NCI-H510A treated with DMSO at 0.1 percent for 48 hours (cell line): ENCODE results near the gene PXDC1.
"Not testable (repeated sequence)": the region's sequence is repeated elsewhere in the genome, so short reads cannot be mapped to it uniquely, and the experiment has no call there.

Experiments
- DNase-seq: peaks from one replicate; lab custom pipeline; 2025; lab: John Stamatoyannopoulos, UW

Gene PXDC1

DNA sequence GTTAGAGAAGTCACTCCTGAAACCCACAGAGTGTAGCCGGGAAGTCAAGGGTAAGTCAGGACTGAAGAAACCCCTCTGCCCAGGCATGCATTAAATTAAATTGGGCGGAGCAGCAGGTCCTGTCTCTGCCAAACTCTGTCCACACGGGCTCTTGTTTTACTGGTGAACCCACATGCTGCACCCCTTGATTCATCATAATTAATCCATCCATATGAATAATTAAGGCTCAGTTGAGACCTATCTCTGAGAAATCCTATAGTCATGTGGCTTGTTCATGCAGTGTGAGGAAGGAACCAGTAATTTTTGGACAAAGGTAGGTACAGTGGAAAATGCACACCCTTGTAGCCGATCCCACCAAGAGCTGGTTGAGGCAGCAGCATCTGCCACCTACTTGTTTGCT, 43.0 kb downstream of the PXDC1 start:
- DNase-seq, result no peak

DNA sequence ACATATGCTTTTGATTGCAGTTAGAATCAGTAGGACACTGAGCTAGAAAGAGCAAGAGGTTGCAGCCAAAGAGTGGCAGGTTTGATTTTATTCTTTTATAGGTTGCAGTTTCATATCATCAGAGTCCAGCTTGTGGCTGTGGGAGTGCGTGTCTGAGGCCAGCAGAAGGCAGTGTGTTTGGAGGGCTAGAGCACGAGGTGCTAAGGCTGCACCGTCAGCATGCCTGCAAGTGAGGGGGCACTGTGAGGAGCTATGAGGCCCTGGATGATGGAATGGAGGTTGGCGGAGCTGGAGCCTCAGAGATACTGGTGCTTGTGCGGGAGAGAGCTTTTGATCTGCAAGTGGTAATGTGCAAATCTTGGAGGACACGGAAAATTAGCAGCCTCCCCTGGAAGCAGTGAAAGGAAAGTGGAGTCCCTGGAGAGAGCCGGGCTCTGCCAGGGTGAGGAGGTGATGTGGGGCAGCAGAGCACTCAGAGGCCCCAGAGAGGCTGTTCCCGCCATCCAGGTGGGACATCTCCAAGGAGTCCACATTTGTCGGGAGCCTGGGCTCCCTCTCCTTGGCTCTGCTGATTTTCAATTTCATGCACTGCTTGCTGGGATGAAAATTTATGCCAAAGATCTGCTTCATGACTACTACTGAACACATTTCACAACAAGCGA, 43.6 kb downstream of the PXDC1 start:
- no peak for DNase-seq

DNA sequence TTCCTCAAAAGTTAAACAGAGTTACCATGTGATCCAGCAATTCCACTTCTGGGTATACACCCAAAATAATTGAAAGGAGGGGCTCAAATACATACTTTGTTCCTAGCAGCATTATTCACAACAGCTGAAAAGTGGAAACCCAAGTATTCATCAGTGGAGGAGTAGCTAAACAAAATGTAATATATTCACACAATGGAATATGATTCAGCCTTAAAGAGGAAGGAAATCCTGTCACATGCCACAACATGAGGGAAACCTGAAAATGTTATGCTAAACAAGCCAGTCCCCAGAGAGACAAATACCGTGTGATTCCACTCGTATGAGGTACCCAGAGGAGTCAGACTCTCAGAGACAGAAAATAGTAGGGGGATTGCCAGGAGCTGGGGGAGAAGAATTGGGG, 44.5 kb downstream of the PXDC1 start:
- DNase-seq, result no peak

DNA sequence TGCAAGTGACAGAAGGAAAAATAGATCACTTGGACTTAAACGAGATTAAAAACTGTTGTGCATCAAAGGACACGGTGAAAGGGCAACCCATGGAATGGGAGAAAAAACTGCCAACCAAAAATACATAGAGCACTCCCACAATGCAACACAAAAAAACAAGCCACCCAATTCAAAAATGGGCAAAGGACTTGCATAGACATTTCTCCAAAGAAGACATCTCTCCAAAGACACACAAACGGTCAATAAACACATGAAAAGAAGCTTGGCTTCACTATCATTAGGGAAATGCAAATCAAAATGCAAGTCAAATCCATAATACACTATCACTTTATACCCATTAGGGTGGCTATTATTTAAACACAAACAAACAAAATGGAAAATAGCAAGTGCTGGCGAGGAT, 45.0 kb downstream of the PXDC1 start:
- DNase-seq, result no peak

DNA sequence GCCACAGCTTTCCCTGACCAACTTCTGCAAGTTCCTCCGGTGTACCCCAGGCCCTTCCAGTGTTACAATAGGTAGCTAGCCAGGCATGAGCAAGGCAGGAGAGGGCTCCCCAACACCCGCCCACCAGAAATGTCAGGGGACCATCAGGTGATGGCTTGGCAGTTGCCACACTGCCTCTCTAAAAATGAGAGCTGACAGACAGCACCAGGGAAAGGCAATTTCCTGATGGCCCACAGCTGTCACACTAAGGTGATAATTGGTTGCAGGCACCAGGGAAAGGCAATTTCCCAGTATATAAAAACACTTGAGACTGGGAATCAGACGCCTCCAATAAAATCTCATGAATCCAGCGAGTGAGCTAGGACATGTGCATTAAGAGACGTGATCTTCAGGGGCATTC, 49.9 kb downstream of the PXDC1 start:
- no peak for DNase-seq

DNA sequence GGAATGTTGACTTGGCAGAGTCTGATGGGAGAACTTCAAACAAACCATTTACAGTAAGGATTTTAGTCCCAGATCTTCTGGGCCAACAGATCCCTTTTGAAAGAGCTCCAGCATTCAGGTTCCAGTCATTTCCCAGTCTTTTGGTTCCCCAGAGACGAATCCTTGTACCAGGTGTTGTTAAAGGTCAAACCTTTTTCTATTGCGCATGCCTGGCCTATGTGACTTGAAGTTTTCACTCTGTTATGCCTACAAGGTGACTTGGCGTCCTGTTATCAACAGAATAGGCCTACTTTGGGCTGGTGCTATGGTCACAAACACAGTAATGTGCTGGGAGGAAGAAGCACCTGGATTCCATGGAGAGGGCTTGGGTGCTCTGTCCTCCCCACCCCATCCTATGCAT, 52.3 kb downstream of the PXDC1 start:
- DNase-seq, result no peak

DNA sequence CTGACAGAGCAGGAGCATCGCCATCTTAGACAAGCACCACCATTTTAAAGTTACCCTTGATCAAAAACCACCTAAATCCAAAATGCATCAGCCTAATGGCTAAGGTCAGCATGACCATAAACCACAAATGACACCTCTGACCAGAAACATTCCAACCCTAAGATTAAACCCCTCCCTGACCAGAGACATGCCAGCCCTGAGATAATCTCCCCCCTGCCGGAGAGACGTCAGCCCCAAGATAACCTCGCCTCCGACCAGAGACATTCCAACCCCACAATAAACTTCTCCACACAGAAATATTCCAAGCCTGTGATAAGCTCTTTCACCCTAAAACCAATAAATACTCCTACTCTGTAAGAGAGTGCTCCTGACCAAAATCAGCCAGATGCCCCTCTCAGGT, 53.5 kb downstream of the PXDC1 start:
- DNase-seq, result no peak

DNA sequence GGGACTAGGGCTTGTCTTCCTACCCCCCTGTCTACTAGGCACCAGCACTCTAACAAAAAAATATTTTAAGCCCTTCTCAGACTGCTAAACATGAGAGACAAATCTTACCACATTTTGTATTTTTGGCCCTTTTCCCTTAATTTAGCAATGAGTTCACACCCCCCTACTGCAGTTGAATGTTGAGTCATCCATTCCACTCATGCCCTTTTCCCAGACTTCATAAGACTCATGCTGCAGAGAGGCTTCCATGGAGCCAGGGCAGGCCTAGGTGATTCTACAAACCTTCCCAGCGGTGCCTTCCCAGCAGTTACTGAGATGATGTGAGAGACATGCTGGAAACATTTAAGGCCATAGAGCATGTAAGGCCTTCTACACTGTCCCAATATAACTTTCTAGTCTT, 53.9 kb downstream of the PXDC1 start:
- DNase-seq, result no peak

DNA sequence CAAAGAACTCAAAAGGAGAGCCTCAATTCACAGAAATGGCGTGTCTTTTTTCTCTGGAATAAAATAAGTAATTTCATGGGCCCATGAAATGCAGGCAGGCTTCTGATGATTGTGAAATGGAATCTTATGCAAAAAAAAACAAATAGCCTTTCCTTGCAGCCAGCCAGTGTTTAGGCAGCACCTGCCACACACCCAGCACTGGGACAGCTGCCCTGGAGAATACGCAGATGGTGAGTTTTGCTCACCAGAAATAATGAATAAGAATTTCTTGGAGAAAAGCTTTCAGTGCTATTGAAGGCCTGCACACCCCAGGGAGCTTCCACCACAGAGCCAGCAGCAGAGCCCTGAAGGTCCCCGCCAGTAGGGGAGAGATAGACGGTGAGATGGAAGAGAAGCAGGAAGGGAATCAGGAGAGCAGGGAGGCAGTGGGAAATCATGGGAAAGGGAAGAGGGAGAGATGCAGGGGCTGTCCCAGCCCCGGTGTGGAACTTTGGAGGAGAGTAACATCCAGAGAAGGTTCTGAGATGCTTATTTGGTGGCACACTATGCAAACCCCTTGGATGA, 54.9 kb downstream of the PXDC1 start:
- no peak for DNase-seq

DNA sequence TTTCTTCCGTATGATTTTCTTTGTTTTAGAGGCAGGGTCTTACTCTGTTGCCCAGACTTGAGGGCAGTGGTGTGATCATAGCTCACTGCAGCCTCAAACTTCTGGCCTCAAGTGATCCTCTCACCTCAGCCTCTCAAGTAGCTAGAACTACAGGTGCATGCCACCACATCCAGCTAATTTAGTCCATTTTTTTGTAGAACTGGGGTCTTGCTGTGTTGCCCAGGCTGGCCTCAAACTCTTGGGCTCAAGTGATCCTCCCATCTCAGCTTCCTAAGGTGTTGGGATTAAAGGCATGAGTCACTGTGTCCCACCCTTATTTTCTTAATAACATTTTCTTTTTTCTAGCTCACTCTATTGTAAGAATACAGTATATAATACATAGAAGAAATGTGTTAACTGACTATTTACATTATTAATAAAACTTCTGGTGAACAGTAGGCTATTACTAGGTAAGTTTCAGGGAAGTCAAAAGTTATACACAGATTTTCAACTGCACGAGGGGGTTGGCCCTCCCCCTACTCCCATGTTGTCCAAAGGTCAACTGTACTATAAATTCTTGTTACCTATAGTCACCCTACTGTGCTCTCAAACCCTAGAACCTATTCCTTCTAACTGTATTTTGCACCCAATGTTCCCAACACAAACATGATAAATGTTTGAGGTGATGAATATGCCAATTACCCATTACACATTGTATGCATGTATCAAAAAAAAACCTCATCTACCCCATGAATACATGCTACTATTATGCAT, 56.3 kb downstream of the PXDC1 start:
- DNase-seq, result no peak

DNA sequence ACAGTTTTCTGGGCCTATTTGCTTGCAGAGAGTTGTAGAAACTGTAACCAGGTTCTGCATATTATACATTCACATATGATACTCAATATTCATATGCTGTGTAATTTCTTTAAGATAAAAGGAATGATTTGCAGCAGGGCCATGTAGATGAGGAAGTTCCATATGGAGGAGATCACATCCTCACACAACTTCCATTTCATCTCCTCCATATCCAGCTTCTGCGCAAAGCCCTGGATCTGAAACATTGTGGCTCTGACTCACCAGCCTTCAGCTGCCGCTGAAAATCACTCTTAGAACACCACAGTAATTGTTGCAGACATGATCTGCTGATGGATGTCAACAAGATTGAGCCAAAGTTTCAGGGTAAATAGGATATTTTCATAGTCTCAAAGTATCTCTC, 57.7 kb downstream of the PXDC1 start:
- DNase-seq, result no peak

DNA sequence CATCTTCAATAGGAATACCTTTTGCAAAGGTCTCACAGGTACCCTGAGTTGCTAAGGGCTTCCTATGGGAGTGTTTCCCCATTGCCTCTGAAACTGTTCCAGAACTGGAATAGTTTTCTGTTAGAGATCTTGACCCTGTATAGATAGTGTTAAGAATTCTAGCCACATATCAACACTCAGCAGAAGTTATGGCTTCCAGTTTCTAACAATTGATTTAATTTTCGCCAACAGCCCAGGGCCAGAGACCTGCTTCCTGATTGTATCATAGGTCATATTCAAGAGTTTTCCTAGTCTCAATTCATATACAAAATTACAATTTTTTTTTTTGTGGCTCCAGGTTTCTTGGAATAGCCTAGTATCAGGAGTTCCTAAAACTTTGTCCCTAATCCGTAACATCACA, 61.0 kb downstream of the PXDC1 start:
- DNase-seq, result no peak

DNA sequence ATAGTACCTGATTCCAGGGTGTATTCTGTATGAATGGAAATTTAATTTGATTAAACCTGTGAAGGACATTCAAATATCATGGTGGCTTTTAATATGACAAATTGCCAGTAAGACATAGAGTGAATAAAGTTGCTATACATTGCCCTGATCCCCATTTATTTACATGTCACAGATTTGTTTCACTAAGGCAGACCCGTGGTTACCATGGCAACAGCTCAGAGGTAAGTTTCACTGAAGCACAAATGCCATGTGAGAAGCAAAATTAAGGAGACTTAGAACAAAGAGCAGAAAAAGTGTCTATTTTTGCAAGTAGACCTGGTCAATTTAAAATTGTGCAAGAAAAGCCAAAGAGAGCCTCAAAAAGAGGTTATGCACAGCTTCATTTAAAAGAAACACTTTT, 63.7 kb downstream of the PXDC1 start:
- no peak for DNase-seq

DNA sequence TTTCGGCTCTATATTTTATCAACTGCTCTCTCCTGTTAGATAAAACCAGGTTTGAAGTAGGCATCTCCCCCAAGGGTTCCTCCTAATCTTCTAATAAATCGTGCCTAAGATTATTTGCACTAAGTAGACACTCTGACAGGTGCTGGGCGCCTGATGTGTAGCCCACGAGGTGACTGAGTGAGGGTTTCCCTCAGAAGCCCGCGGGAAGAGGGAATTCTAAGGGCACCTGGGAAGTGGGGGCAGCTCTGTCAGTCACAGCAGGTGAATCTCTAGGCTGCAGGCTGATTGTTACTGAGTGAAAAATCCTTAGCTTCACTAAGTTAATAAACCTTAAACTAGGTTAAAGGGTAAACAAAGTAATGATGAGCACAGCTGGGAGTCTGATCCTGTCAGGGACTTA, 68.2 kb downstream of the PXDC1 start:
- no peak for DNase-seq

DNA sequence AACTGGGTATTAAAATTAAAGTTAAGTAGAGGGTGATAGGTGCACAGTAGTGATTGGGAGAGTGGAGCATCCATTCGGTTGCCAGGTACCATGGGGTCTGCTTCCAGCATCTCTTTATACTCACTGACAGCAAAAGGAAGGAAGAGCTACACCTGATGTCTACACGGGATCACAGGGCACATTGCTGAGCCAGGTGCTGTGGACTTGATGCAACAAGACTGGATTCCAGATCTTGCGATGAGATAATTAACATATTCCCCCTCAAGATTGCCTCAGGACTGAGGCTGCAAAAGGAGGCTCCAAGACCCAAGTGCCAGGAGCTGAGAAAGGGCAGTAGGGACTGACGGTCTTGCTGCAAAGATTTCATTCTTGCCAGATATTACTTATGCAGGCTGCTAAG, 72.6 kb downstream of the PXDC1 start:
- DNase-seq, result no peak

DNA sequence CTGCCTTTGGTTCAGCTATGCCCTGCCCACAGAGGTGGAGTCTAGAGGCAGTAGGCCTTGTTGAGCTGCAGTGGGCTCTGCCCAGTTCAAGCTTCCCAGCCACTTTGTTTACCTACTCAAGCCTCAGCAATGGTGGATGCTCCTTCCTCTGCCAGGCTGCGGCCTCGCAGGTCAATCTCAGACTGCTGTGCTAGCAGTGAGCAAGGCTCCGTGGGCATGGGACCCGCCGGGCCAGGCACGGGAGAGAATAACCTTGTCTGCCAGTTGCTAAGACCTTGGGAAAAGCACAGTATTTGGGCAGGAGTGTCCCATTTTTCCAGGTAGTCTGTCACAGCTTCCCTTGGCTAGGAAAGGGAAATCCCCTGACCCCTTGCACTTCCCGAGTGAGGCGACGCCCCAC, 73.8 kb downstream of the PXDC1 start:
- not testable (repeated sequence) for DNase-seq

DNA sequence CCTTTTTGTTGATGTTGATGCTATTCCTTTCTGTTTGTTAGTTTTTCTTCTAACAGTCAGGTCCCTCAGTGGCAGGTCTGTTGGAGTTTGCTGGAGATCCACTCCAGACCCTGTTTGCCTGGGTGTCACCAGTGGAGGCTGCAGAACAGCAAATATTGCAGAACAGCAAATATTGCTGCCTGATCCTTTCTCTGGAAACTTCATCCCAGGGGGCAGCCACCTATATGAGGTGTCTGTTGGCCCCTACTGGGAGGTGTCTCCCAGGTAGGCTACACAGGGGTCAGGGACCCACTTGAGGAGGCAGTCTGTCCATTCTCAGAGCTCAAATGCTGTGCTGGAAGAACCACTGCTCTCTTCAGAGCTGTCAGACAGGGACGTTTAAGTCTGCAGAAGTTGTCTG, 74.2 kb downstream of the PXDC1 start:
- not testable (repeated sequence) for DNase-seq
